ENCODE results near the gene AKAP5. TPM values are rescaled to one million over a fixed set of nuclear protein-coding genes. Genes with fewer than 3 reads are reported as not detected.

AKAP5 gene
- total and polyA plus RNA-seq, 2 of the 13 experiments (the other 11 are each of a cell fraction or from before 2014, with no cell fraction given), result 0.18 to 1.5 TPM

DNA sequence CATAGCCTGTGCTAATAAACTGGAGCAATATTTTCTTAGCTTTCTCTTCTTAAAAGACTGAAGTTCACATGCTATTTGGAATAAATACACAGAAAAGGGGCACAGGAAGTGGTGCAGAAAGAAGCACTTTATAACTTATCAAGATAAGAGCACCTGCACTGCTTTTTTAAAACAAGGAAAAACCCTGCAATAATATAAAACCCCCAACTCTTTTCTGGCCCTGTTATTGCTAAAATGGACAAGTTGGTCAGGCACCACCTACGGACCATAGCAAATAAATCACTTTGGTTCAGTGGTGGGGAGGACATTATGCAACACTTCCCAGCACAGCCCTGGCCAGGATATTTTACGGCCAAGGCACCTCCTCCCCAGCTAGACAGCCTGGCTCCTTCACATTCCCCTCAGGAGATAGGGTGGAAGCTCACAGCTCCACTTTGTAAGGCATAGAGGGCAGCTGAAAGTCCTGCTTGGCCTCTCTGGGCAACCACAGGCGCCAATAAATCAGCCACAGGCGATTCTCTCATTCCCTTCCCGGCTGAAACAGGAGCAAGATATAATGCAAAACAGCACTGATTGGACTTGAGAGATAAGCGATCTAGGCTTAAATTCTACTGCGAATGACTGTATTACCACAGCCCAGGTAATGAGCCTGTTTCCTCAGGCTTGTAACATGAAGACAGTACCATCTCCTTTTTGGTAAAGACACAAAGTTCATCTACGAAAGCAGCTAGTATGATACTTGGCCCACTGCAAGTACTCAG is 36.3 kb downstream of the AKAP5 start (continued):
- no peak for TF ChIP-seq TCF7 (IDR thresholded peaks at IDR 0.05; ENCODE audit: low read depth)
- no peak for TF ChIP-seq ZFYVE20 (CRISPR knock-in tag; IDR thresholded peaks at IDR 0.05; ENCODE audit: borderline replicate concordance, low read depth)
- TF ChIP-seq CAMTA2 (CRISPR knock-in tag; IDR thresholded peaks at IDR 0.05; ENCODE audit: borderline replicate concordance), result no peak
- TF ChIP-seq CEBPB (IDR thresholded peaks at IDR 0.05; ENCODE audit: borderline replicate concordance, low read depth, low read length), result peak; percentile 85
- no peak for TF ChIP-seq ZSCAN12 (CRISPR knock-in tag; IDR thresholded peaks at IDR 0.05)
- no peak for TF ChIP-seq NCOR1 (IDR thresholded peaks at IDR 0.05; ENCODE audit: borderline replicate concordance, low read length)

DNA sequence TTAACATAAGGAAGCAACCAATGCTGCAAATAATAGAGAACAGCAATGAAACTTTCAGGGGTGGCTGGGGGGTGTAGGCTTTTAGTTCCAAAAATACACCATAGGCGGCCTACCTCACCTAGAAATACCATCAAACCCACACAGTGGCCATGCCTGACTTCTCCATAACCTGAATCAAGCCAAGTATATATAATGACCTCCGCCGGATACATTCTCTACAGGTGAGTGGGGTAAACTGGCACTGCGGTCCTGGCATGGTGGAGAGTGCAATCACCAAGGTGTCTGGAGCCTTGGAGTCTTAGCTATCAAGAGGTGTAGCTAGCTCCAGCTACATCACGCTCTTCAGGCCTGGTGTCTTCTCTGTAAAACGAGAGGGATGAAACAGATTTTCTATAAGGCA is 37.2 kb downstream of the AKAP5 start:
- no TSS peak for BruUV-seq (replicated peaks)
- ChIA-PET POLR2A (interaction anchor here (1.0 kb wide), 1 partner anchor 115 kb away, joined by 3 read pairs; the partner anchor contains the start of gene MTHFD1), CTCF (ENCODE audit: low intra/inter-chr PET ratio, low total read pairs) (no interaction called here)
- WGBS (ENCODE audit: low lambda C conversion rate), result 11% methylated on average over 5 of the region's 6 CpGs
- no peak for ATAC-seq
- H3K9ac ChIP-seq (ENCODE audit: insufficient read depth, low read depth, low read length), result peak overlapping the region; percentile 95
- TF ChIP-seq ZNF710 (CRISPR knock-in tag; IDR thresholded peaks at IDR 0.05; ENCODE audit: borderline replicate concordance) (no peak), MAZ (IDR thresholded peaks at IDR 0.05; ENCODE audit: borderline replicate concordance, low read depth, low read length) (no peak), MAZ (CRISPR knock-in tag; IDR thresholded peaks at IDR 0.05; ENCODE audit: low read depth) (0 out of 2 replicates have a peak, but pooled peaks have one; percentile 6), POGK (CRISPR knock-in tag; conservative IDR thresholded peaks at IDR 0.05) (0 out of 2 replicates have a peak, but pooled peaks have one; percentile 14)
- H3K79me2 ChIP-seq (ENCODE audit: insufficient read depth, low read length), result peaks cover 36% of the 10 kb centered on the region
- peak overlapping the region; percentile 85 for H3K4me2 ChIP-seq (ENCODE audit: low read depth, low read length)
- H3K27me3 ChIP-seq (ENCODE audit: control insufficient read depth in 1 of 2, insufficient read depth in 2 of 2, low read length in 2 of 2), result no peaks in the 10 kb centered on the region; a peak in 1 of 5 replicates
- no peaks in the 10 kb centered on the region for H3K9me3 ChIP-seq (ENCODE audit: low read length)
- H3K36me3 ChIP-seq (replicated peaks in 1 of 2; ENCODE audit: control insufficient read depth in 1 of 2, insufficient read depth in 2 of 2, low read length in 2 of 2), result no peaks in the 10 kb centered on the region
- in situ Hi-C loops (cut with HindIII; ENCODE audit: extremely low pct_ligation_motif_present, low pct_unique_long_range_greater_than_20kb), result no loop called here
- peak overlapping the region; percentile 93 to 98 (median 96) for H3K4me3 ChIP-seq (replicated peaks in 1 of 3; ENCODE audit: insufficient read depth in 1 of 3, low read depth in 2 of 3, low read length in 3 of 3)
- no peak for FAIRE-seq
- intact Hi-C loops (cut with micrococcal nuclease; ENCODE audit: unreplicated experiment), result no loop called here
- peaks cover 17% of the 10 kb centered on the region for H4K20me1 ChIP-seq (ENCODE audit: insufficient read depth, low read length)
- H2AFZ ChIP-seq (ENCODE audit: low read length), result no peak overlapping the region
- H3K27ac ChIP-seq (ENCODE audit: extremely low read length, insufficient read depth, low read length), result peak overlapping the region; percentile 99
- H3K4me1 ChIP-seq (ENCODE audit: insufficient read depth, low read length), result peaks cover 49% of the 10 kb centered on the region
- DNase-seq (ENCODE audit: low spot score), result no peak

Data from HepG2 (cell line).